ENCODE results near the gene NUMB.

Gene NUMB

DNA sequence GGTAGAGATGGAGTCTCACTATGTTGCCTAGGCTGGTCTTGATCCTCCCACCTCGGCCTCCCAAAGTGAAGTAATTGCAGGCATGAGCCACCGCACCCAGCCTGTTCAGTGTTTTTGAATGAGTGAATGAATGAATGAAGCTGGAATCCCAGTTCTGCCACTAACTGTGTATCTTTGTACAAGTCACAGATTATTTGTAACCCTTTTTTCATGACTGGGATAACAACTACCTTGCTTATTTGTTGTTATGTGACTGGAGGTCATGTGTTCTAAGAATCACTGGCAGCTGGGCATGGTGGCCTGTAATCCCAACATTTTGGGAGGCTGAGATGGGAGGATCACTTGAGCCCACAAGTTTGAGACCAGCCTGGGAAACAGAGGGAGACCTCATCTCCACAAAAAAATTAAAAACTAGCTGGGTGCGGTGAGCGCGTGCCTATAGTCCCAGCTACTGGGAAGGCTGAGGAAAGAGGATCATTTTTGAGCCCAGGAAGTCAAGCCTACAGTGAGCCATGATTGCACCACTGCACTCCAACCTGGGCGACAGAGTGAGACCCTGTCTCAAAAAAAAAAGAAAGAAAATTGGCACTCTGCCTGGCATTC lies 13.3 kb upstream of the NUMB start:
- TF ChIP-seq SIN3A (IDR thresholded peaks at IDR 0.05; ENCODE audit: borderline replicate concordance, insufficient read depth, low read length) = no peak
- no peak for TF ChIP-seq TAF1 (IDR thresholded peaks at IDR 0.05; ENCODE audit: borderline replicate concordance, insufficient read depth, low read length)
- no peak for TF ChIP-seq POLR2AphosphoS5 (IDR thresholded peaks at IDR 0.05; ENCODE audit: low read depth, low read length)
- TF ChIP-seq, protein P1, sequence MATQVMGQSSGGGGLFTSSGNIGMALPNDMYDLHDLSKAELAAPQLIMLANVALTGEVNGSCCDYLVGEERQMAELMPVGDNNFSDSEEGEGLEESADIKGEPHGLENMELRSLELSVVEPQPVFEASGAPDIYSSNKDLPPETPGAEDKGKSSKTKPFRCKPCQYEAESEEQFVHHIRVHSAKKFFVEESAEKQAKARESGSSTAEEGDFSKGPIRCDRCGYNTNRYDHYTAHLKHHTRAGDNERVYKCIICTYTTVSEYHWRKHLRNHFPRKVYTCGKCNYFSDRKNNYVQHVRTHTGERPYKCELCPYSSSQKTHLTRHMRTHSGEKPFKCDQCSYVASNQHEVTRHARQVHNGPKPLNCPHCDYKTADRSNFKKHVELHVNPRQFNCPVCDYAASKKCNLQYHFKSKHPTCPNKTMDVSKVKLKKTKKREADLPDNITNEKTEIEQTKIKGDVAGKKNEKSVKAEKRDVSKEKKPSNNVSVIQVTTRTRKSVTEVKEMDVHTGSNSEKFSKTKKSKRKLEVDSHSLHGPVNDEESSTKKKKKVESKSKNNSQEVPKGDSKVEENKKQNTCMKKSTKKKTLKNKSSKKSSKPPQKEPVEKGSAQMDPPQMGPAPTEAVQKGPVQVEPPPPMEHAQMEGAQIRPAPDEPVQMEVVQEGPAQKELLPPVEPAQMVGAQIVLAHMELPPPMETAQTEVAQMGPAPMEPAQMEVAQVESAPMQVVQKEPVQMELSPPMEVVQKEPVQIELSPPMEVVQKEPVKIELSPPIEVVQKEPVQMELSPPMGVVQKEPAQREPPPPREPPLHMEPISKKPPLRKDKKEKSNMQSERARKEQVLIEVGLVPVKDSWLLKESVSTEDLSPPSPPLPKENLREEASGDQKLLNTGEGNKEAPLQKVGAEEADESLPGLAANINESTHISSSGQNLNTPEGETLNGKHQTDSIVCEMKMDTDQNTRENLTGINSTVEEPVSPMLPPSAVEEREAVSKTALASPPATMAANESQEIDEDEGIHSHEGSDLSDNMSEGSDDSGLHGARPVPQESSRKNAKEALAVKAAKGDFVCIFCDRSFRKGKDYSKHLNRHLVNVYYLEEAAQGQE (IDR thresholded peaks at IDR 0.05; ENCODE audit: insufficient read depth in 1 of 2, low read depth in 2 of 2, low read length in 2 of 2) = no peak
- TF ChIP-seq FOXP2 (optimal IDR thresholded peaks at IDR 0.05; ENCODE audit: borderline replicate concordance, extremely low read depth, extremely low read length, insufficient read depth) = no peak

DNA sequence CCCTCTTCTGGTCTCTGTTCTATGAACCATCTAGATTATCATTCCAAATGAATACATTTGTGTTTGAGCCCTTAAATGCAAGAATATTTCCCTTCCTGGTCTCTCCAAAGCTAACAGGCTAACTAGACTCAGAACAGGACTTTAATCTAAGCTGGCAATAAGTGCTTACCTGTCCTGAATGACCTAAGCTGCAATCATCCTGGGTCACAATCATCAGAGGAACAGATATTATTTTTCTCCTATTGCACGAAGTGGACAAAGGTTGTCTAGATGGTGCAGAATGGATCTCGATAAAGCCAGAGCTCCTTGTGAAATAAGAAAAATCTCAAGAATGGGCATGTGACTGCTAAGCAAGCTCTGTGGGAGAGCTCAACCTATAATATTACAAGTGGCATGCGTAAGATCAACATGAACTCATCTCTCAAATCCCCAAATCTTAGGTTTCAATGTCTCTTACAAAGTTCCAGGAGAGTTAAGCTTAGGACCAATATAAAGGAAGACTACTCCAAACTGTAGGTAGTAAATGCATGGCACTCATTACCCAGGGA lies 10.6 kb upstream of the NUMB start:
- TF ChIP-seq, protein P1 (IDR thresholded peaks at IDR 0.05; ENCODE audit: insufficient read depth in 1 of 2, low read depth in 2 of 2, low read length in 2 of 2) = no peak
- no peak for TF ChIP-seq POLR2AphosphoS5 (IDR thresholded peaks at IDR 0.05; ENCODE audit: low read depth, low read length)
- TF ChIP-seq FOXP2 (optimal IDR thresholded peaks at IDR 0.05; ENCODE audit: borderline replicate concordance, extremely low read depth, extremely low read length, insufficient read depth) = no peak
- no peak for TF ChIP-seq TAF1 (IDR thresholded peaks at IDR 0.05; ENCODE audit: borderline replicate concordance, insufficient read depth, low read length)
- TF ChIP-seq SIN3A (IDR thresholded peaks at IDR 0.05; ENCODE audit: borderline replicate concordance, insufficient read depth, low read length) = no peak

DNA sequence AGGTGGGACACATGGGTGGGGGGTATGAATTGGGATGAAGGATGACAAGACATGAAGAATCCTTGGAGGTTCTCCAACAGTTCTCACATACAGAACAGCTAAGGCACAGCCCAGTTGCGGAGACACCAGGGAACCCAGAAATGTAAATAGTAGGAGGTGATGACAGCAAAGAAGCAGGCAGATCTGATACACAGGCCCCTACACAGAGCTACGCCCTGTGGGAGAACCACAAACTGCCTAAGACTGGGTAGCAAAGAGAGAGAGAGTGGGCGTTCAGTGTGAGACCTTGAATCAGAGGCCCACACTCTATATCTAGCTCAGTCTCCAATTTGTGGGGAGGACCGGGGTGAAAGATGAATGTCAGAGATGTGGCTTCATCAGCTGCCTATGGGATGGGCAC lies 9.5 kb upstream of the NUMB start:
- TF ChIP-seq POLR2AphosphoS5 (IDR thresholded peaks at IDR 0.05; ENCODE audit: low read depth, low read length) = no peak
- no peak for TF ChIP-seq SIN3A (IDR thresholded peaks at IDR 0.05; ENCODE audit: borderline replicate concordance, insufficient read depth, low read length)
- TF ChIP-seq, protein P1 (IDR thresholded peaks at IDR 0.05; ENCODE audit: insufficient read depth in 1 of 2, low read depth in 2 of 2, low read length in 2 of 2) = no peak
- no peak for TF ChIP-seq TAF1 (IDR thresholded peaks at IDR 0.05; ENCODE audit: borderline replicate concordance, insufficient read depth, low read length)

DNA sequence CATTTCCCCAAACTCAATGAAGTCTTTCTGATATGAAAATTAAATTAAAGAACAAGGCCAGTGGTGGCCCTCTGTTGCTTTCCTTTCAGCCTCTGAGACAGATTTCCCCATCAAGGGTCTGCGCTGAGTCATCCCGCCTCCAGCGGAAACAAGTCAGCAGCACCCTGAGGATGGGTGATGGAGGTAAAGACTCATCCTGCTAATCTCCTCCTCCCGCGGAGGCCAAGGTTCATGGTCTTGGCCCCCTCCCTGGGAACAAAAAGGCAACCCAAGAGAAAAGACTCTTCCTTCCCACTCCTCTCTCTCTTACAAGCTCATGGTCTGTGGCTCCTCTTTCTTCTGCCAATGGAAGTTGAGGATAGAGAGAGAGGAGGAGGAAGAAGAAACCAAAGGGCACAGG lies 9.0 kb upstream of the NUMB start:
- TF ChIP-seq TAF1 (IDR thresholded peaks at IDR 0.05; ENCODE audit: borderline replicate concordance, insufficient read depth, low read length) (no peak), SIN3A (IDR thresholded peaks at IDR 0.05; ENCODE audit: borderline replicate concordance, insufficient read depth, low read length) (no peak), POLR2AphosphoS5 (IDR thresholded peaks at IDR 0.05; ENCODE audit: low read depth, low read length) (no peak), FOXP2 (optimal IDR thresholded peaks at IDR 0.05; ENCODE audit: borderline replicate concordance, extremely low read depth, extremely low read length, insufficient read depth) (no peak)
- TF ChIP-seq, protein P1 (IDR thresholded peaks at IDR 0.05; ENCODE audit: insufficient read depth in 1 of 2, low read depth in 2 of 2, low read length in 2 of 2) = no peak

All from PFSK-1 (cell line).